NB4 (cell line): Measurements from ENCODE around the gene BMF.

ENCODE experiments used
- DNase-seq: peaks from one replicate; pipeline ENCODE4 v3.0.0; 2010; ENCODE audit warnings: low read depth
- H3K4me3 ChIP-seq: one replicate; pipeline ENCODE4 v1.5.1; 2011; ENCODE audit warnings: mild to moderate bottlenecking, low read depth, low read length, moderate library complexity
- MYC ChIP-seq: IDR thresholded peaks from 2 replicates; pipeline ENCODE4 v1.6.1; 2011; ENCODE audit warnings: low read depth, low read length
- POLR2A ChIP-seq: IDR thresholded peaks from 2 replicates; pipeline ENCODE4 v1.6.1; 2011; ENCODE audit warnings: mild to moderate bottlenecking; ENCODE audit not compliant: insufficient read length; ENCODE audit errors: extremely low read depth
- TF ChIP-seq, protein P1 (sequence below): IDR thresholded peaks from one replicate; pipeline ENCODE4 v1.5.1; 2012; ENCODE audit warnings: low read depth, low read length
- TF ChIP-seq, protein P2 (sequence below): IDR thresholded peaks from 2 replicates; pipeline ENCODE4 v1.6.1; 2011; ENCODE audit warnings: low read depth, low read length

The BMF gene

DNA sequence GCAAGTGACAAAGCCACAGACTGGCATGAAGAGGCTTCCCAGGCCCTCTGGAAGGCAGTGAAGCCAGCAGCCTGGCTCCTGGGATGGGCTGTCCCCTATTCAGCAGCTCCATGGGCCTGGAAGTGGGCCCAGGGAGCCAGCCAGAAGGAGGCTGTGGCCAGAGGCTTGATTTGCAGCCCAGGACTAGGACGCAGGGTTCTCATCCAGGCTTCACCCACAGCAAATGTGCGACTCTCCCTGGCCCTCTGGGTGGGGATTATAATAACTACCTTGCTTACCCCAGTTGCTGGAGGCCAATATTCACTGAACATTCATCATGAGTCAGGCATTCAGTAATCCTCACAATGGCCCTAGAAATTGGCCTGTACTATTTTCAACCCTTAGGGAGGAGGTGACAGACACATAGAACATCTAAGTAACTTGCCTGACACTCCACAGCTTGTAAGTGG, 45.1 kb downstream of the BMF start:
- TF ChIP-seq, protein P1, sequence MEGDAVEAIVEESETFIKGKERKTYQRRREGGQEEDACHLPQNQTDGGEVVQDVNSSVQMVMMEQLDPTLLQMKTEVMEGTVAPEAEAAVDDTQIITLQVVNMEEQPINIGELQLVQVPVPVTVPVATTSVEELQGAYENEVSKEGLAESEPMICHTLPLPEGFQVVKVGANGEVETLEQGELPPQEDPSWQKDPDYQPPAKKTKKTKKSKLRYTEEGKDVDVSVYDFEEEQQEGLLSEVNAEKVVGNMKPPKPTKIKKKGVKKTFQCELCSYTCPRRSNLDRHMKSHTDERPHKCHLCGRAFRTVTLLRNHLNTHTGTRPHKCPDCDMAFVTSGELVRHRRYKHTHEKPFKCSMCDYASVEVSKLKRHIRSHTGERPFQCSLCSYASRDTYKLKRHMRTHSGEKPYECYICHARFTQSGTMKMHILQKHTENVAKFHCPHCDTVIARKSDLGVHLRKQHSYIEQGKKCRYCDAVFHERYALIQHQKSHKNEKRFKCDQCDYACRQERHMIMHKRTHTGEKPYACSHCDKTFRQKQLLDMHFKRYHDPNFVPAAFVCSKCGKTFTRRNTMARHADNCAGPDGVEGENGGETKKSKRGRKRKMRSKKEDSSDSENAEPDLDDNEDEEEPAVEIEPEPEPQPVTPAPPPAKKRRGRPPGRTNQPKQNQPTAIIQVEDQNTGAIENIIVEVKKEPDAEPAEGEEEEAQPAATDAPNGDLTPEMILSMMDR: no peak
- TF ChIP-seq MYC: no peak
- TF ChIP-seq POLR2A: no peak
- TF ChIP-seq, protein P2, sequence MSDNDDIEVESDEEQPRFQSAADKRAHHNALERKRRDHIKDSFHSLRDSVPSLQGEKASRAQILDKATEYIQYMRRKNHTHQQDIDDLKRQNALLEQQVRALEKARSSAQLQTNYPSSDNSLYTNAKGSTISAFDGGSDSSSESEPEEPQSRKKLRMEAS: no peak
- no peak overlapping the region for H3K4me3 ChIP-seq
- no peak for DNase-seq

DNA sequence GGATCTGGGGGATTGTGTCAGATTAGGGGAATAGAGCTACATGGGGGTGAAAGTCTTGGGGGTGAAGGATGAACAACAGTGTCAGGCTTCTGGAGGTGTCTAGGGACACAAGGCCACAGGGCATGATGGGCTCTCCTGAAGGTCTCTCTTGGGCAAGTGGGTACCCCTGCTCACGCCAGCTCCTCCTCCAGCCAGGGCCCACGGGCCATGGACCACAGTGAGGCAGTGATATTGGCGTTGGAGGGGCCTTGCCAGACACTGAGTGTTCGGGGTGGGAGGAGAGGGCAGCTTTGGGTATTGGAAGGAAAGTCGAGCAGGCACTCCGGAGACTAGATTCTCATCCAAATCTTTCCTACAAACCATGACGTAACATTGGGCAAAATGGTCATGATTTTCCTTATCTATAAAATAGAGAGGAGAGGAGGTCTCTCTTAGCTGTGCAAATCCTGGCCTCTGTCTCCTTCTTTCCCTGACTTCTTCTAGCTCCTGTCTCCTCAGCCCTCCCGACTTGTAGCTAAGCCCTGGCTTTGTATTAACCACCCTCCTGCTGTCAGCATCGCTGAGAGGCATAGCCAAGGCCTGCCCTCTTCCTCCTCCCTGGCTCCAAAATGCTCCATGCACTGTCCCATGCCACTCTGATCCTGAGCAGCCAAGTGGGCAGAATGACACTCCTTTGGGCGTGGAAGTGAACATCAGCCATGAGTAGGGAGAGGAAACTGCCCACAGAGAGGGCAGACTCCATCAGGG, 45.7 kb downstream of the BMF start:
- TF ChIP-seq MYC (no peak), POLR2A (no peak)
- TF ChIP-seq, protein P2: no peak
- TF ChIP-seq, protein P1: no peak
- DNase-seq: no peak
- H3K4me3 ChIP-seq: no peak overlapping the region

DNA sequence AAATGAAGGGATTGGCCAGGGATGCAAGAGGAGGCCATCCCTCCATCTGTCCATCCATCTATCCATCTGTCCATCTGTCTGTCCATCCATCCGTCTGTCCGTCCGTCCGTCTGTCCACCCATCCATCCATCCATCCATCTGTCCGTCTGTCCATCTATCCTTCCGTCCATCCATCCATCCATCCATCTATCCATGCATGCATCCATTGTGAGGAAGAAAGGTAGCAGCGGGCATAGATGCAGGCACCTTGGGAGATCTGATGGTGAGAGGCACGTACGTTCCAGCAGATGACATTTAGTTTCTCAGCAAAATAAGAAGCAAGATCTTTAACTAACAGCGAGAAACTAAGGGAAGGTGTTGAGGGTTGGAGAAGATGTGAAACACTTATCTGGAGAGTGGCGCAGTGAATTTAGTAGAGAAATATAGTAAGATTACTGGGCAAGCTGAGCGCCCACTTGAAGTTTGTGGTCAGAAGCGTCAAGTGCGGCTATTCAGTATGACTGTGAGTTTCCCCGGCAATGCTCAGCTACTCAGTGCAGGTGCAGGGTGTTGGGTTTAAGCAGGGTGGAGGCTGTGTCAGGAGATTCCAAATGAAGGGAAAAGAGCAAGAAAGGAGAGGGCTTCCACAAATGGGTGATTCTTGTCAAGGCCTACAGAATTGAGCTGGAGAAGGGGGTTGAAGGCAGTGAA, 47.3 kb downstream of the BMF start:
- no peak overlapping the region for H3K4me3 ChIP-seq

DNA sequence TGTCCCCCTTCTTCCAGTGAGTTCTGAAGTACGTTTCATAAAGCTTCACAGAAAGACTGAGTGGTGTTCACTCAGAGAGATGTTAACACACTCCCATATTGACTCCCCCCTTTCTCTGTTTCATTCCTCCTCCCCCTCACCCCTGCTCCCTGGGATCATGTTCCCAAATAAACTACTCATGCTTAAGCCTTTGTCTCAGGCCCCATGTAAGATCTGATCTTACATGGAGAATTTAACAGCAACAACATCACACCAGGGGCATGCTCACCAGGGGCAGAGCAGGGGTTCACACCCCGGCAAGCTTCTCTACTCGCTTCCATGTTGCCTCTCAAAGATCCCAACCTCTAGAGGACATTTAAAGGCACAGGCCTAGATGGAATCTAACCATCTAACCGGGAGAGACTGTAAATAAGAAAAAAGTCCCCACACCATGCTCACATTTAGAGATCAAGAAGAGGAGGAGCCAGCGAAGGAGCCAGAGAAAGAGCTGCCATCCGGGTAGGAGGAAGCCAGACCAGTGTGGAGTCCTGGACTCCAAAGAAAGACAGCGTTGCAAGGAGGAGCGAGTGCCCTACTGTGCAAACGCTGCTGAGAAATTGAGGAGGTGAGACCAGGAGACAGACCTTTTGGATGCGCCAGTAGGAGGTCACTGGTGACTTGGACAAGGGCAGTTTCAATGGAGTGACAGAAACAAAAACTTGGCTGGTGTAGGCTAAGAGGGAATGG, 48.3 kb downstream of the BMF start:
- TF ChIP-seq POLR2A (no peak), MYC (no peak)
- TF ChIP-seq, protein P1: no peak
- TF ChIP-seq, protein P2: no peak

More for the DNA sequence above, 47.3 kb downstream of the BMF start:
- TF ChIP-seq MYC: no peak
- no peak for TF ChIP-seq POLR2A
- TF ChIP-seq, protein P1: no peak
- TF ChIP-seq, protein P2: no peak
- no peak for DNase-seq

DNA sequence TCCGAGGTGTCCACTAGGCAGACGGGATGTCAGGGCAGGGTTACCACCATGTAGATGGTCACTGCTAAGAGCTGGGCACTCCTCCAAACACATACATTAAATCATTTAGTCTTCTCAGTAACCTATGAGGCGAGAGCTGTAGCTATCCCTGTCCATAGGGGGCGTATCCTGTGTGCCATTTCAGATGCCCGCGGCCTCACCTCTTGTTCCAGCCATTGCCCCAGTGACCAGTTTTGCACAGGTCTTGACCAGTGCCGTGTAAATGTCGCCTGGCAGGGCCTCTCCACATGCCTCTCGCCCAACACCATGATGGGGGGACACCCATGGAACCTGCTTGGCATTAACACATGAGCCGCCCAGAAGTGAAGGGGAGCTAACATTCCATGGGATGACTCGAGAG, 48.9 kb downstream of the BMF start:
- no peak overlapping the region for H3K4me3 ChIP-seq
- DNase-seq: no peak
- TF ChIP-seq, protein P2: no peak
- TF ChIP-seq POLR2A: no peak
- no peak for TF ChIP-seq MYC
- TF ChIP-seq, protein P1: no peak

More for the DNA sequence above, 48.3 kb downstream of the BMF start:
- DNase-seq: no peak
- H3K4me3 ChIP-seq: no peak overlapping the region
